ENCODE measurements around the gene CT83. TPM values are rescaled to one million over a fixed set of nuclear protein-coding genes. Genes with fewer than 3 reads are reported as not detected.
A peak's percentile ranks its signal among the peaks of the same experiment; 100 is the strongest.

The CT83 gene
- total RNA-seq = not detected

- DNase-seq = no peak
Observed at GRCh38 chrX:116462822-116463221, at the start of gene CT83. TSS of gene CT83 (minus strand) at chrX:116462976. CDS start at chrX:116462856, 120 bp downstream.

- DNase-seq = no peak
Observed at GRCh38 chrX:116499780-116500179, 37.0 kb upstream of the CT83 start.

GRCh38 chrX:116493271-116493670 is 30.5 kb upstream of the CT83 start:
- DNase-seq = peak; percentile 50

- DNase-seq = peak; percentile 18
Observed at GRCh38 chrX:116490104-116490503, 27.3 kb upstream of the CT83 start.

- no peak for DNase-seq
Observed at GRCh38 chrX:116480059-116480458, 17.3 kb upstream of the CT83 start.

GRCh38 chrX:116449156-116449555 is 13.6 kb downstream of the CT83 start:
- no peak for DNase-seq

GRCh38 chrX:116436358-116436816 is 26.4 kb downstream of the CT83 start, which contains the start of gene SLC6A14:
TSS of gene SLC6A14 (plus strand) at chrX:116436606. CDS start at chrX:116436710, 104 bp downstream.
- DNase-seq = no peak

GRCh38 chrX:116435597-116435996 is 27.2 kb downstream of the CT83 start:
- no peak for DNase-seq

GRCh38 chrX:116427978-116428377 is 34.8 kb downstream of the CT83 start:
- DNase-seq = no peak

- DNase-seq = no peak
Observed at GRCh38 chrX:116417968-116418367, 44.8 kb downstream of the CT83 start.

GRCh38 chrX:116417214-116417613 is 45.6 kb downstream of the CT83 start:
- peak; percentile 11 for DNase-seq

- no peak for DNase-seq
Observed at GRCh38 chrX:116413273-116413672, 49.5 kb downstream of the CT83 start.

Other genes starting within 250 kb of the CT83 start
- 3.2 TPM for gene SLC6A14, start 26.4 kb downstream of the CT83 start, total RNA-seq

All from tongue (tissue), 2 donors.